Globus pallidus (tissue), 1 donor: ENCODE results near the gene KIZ.
"Not testable (repeated sequence)": the region's sequence is repeated elsewhere in the genome, so short reads cannot be mapped to it uniquely, and the experiment has no call there.

ENCODE experiments used
- DNase-seq: peaks from one replicate; pipeline ENCODE4 v3.0.0-alpha.2; 2015; ENCODE audit warnings: low spot score

Gene KIZ

GRCh38 chr20:21137078-21137477, 11.2 kb downstream of the KIZ start:
- no peak for DNase-seq

GRCh38 chr20:21139881-21140566, 14.1 kb downstream of the KIZ start:
- DNase-seq, result no peak

GRCh38 chr20:21141825-21142224, 15.9 kb downstream of the KIZ start:
- no peak for DNase-seq

- DNase-seq, result no peak
Observed at GRCh38 chr20:21143194-21143890, 17.5 kb downstream of the KIZ start.

- no peak for DNase-seq
Observed at GRCh38 chr20:21145424-21145823, 19.5 kb downstream of the KIZ start.

- no peak for DNase-seq
Observed at GRCh38 chr20:21146215-21146614, 20.3 kb downstream of the KIZ start.

- DNase-seq, result no peak
Observed at GRCh38 chr20:21147593-21147992, 21.7 kb downstream of the KIZ start.

GRCh38 chr20:21149344-21149743, 23.5 kb downstream of the KIZ start:
- DNase-seq, result no peak

GRCh38 chr20:21151791-21152190, 25.9 kb downstream of the KIZ start:
- peak; percentile 17 for DNase-seq

GRCh38 chr20:21154692-21155091, 28.8 kb downstream of the KIZ start:
- DNase-seq, result no peak

- DNase-seq, result no peak
Observed at GRCh38 chr20:21155268-21155667, 29.4 kb downstream of the KIZ start.

GRCh38 chr20:21156266-21156665, 30.4 kb downstream of the KIZ start:
- no peak for DNase-seq

- no peak for DNase-seq
Observed at GRCh38 chr20:21157006-21157405, 31.1 kb downstream of the KIZ start.

GRCh38 chr20:21159658-21160380, 33.9 kb downstream of the KIZ start:
- DNase-seq, result no peak

- DNase-seq, result no peak
Observed at GRCh38 chr20:21161926-21162325, 36.0 kb downstream of the KIZ start.

- no peak for DNase-seq
Observed at GRCh38 chr20:21162631-21163030, 36.7 kb downstream of the KIZ start.

- DNase-seq, result no peak
Observed at GRCh38 chr20:21166801-21167200, 40.9 kb downstream of the KIZ start.

GRCh38 chr20:21167261-21167660, 41.4 kb downstream of the KIZ start:
- no peak for DNase-seq

- not testable (repeated sequence) for DNase-seq
Observed at GRCh38 chr20:21168061-21168460, 42.2 kb downstream of the KIZ start.

- no peak for DNase-seq
Observed at GRCh38 chr20:21172626-21173025, 46.7 kb downstream of the KIZ start.

GRCh38 chr20:21173485-21173884, 47.6 kb downstream of the KIZ start:
- DNase-seq, result no peak

- DNase-seq, result no peak
Observed at GRCh38 chr20:21174516-21175239, 48.8 kb downstream of the KIZ start.
